ENCODE results near the gene WNT3. TPM values are rescaled to one million over a fixed set of nuclear protein-coding genes. Genes with fewer than 3 reads are reported as not detected.

WNT3 gene
- total and polyA plus RNA-seq, 2 of the 8 experiments (the other 6 are each of a cell fraction or from before 2014, with no cell fraction given) = 0.56 to 2.0 TPM

DNA sequence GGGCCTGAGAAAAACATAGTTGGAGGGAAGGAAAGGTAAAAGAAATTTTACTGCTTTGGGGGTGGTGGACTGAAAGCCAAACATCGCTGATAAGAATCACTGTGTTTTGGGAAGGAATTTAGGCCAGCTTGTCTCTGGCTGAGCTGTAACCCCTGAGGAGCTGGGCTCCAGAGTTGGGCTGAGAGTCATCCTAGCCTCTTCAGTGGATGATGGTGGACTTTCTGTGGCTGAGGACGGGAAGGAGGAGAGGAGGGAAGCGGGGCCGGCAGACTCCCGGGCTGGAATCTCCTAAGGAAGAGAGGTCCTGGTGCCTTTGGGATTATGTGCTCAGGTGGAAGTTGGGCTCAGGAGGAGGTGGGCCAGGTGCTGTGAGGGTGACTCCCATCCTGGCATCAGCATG, 41.5 kb upstream of the WNT3 start:
- no peak overlapping the region for H3K4ac ChIP-seq (replicated peaks; ENCODE audit: insufficient read length, low read depth, low read length)
- H3K14ac ChIP-seq (ENCODE audit: insufficient read length) = no peak overlapping the region
- no peak overlapping the region for H2BK20ac ChIP-seq (ENCODE audit: low read length)
- no peaks in the 10 kb centered on the region for H4K20me1 ChIP-seq (replicated peaks in 1 of 2; ENCODE audit: control insufficient read depth in 1 of 2, insufficient read depth in 2 of 2, low read length in 2 of 2)
- WGBS, 2 experiments (ENCODE audit: extremely low coverage in 1 of 2, insufficient coverage in 1 of 2, insufficient read length in 1 of 2, insufficient replicate concordance in 2 of 2, low coverage in 1 of 2, low lambda C conversion rate in 2 of 2, missing lambda C conversion rate in 1 of 2) = 91% methylated on average over 3 of the region's 5 CpGs; no CpG with 5 or more reads in 1 of the 2 experiments
- no peak overlapping the region for H4K8ac ChIP-seq (ENCODE audit: extremely low read depth, insufficient read depth, low read length)
- no peaks in the 10 kb centered on the region for H3K23me2 ChIP-seq (ENCODE audit: low read depth, low read length)
- H3K18ac ChIP-seq (ENCODE audit: extremely low read depth, low read length) = no peak overlapping the region
- H4K5ac ChIP-seq (ENCODE audit: insufficient read length, low read depth, low read length) = no peak overlapping the region
- DNase-seq (ENCODE audit: low read depth in 1 of 2, low spot score in 2 of 2) (no peak), FAIRE-seq (no peak)
- no peak overlapping the region for H2BK5ac ChIP-seq (ENCODE audit: low read depth, low read length)
- H2BK15ac ChIP-seq (ENCODE audit: low read length) = no peak overlapping the region
- H3K4me1 ChIP-seq (replicated peaks in 1 of 4; ENCODE audit: control insufficient read depth in 3 of 4, insufficient read depth in 4 of 4, low read length in 3 of 4) = peaks cover 0 to 5% (median 2%) of the 10 kb centered on the region in 4 experiments; a peak in 5 of 7 replicates
- H4K91ac ChIP-seq (replicated peaks; ENCODE audit: insufficient read length, low read length) = no peak overlapping the region
- H3K79me2 ChIP-seq (ENCODE audit: control insufficient read depth in 1 of 2, insufficient read depth in 2 of 2, low read length in 2 of 2) = no peaks in the 10 kb centered on the region
- ChIA-PET POLR2A (ENCODE audit: partially characterized antibody) (no interaction called here), CTCF (ENCODE audit: partially characterized antibody) (interaction anchor here (0.6 to 5.7 kb wide), 5 partner anchors 11 to 87 kb away, joined by 3 to 22 read pairs (median 6); no protein-coding TSS in a partner anchor)
- H3K56ac ChIP-seq (replicated peaks; ENCODE audit: insufficient read length, low read depth, low read length) = no peak overlapping the region
- H3K23ac ChIP-seq (ENCODE audit: insufficient read length) = no peak overlapping the region
- no peak overlapping the region for H2BK12ac ChIP-seq (ENCODE audit: low read depth, low read length)
- no peak overlapping the region for H2BK120ac ChIP-seq (replicated peaks; ENCODE audit: low read depth, low read length)
- H2AK5ac ChIP-seq (ENCODE audit: low read depth, low read length) = no peak overlapping the region
- no peaks in the 10 kb centered on the region for H3K9me3 ChIP-seq (ENCODE audit: insufficient read depth in 2 of 2, low read depth in 1 of 2, low read length in 1 of 2)
- no peak overlapping the region for H2AFZ ChIP-seq (ENCODE audit: low read length)
- peaks cover 0 to 5% (median 0%) of the 10 kb centered on the region in 4 experiments; a peak in 2 of 7 replicates for H3K27me3 ChIP-seq (replicated peaks in 1 of 4; ENCODE audit: control insufficient read depth in 3 of 4, extremely low read depth in 1 of 4, insufficient read depth in 3 of 4, low read length in 3 of 4)
- no peak overlapping the region for H3K4me2 ChIP-seq (ENCODE audit: insufficient read depth in 1 of 2, low read depth in 2 of 2, low read length in 2 of 2)
- H3K79me1 ChIP-seq (ENCODE audit: low read depth, low read length) = no peaks in the 10 kb centered on the region
- no peak overlapping the region for H3K27ac ChIP-seq (ENCODE audit: low read depth, low read length)
- H3K36me3 ChIP-seq (ENCODE audit: control insufficient read depth in 2 of 4, insufficient read depth in 4 of 4, low read length in 3 of 4) = no peaks in the 10 kb centered on the region
- no peak overlapping the region for H3K9ac ChIP-seq (replicated peaks in 1 of 4; ENCODE audit: extremely low read depth in 1 of 4, low read depth in 3 of 4, low read length in 3 of 4)
- no peak overlapping the region for H3K4me3 ChIP-seq (ENCODE audit: extremely low read depth in 1 of 4, insufficient read depth in 2 of 4, low read depth in 3 of 4, low read length in 4 of 4)
- TF ChIP-seq RBBP5 (IDR thresholded peaks at IDR 0.05; ENCODE audit: borderline replicate concordance, low read depth, low read length) = no peak
- TF ChIP-seq, protein P1, sequence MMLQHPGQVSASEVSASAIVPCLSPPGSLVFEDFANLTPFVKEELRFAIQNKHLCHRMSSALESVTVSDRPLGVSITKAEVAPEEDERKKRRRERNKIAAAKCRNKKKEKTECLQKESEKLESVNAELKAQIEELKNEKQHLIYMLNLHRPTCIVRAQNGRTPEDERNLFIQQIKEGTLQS (IDR thresholded peaks at IDR 0.05; ENCODE audit: insufficient read depth, low read depth, low read length) = no peak
- TF ChIP-seq SAP30 (IDR thresholded peaks at IDR 0.05; ENCODE audit: insufficient read depth, insufficient replicate concordance, low read length) = no peak
- no peak for TF ChIP-seq EGR1 (IDR thresholded peaks at IDR 0.05; ENCODE audit: borderline replicate concordance, low read depth, low read length)
- no peak for TF ChIP-seq CTBP2 (IDR thresholded peaks at IDR 0.05; ENCODE audit: borderline replicate concordance, insufficient read depth, insufficient read length, low read length)
- TF ChIP-seq KDM1A (IDR thresholded peaks at IDR 0.05; ENCODE audit: borderline replicate concordance, low read length) = no peak
- TF ChIP-seq YY1 (IDR thresholded peaks at IDR 0.05; ENCODE audit: low read depth, low read length) = no peak
- TF ChIP-seq SP2 (IDR thresholded peaks at IDR 0.05; ENCODE audit: low read length) = no peak
- TF ChIP-seq, protein P2, sequence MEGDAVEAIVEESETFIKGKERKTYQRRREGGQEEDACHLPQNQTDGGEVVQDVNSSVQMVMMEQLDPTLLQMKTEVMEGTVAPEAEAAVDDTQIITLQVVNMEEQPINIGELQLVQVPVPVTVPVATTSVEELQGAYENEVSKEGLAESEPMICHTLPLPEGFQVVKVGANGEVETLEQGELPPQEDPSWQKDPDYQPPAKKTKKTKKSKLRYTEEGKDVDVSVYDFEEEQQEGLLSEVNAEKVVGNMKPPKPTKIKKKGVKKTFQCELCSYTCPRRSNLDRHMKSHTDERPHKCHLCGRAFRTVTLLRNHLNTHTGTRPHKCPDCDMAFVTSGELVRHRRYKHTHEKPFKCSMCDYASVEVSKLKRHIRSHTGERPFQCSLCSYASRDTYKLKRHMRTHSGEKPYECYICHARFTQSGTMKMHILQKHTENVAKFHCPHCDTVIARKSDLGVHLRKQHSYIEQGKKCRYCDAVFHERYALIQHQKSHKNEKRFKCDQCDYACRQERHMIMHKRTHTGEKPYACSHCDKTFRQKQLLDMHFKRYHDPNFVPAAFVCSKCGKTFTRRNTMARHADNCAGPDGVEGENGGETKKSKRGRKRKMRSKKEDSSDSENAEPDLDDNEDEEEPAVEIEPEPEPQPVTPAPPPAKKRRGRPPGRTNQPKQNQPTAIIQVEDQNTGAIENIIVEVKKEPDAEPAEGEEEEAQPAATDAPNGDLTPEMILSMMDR (IDR thresholded peaks at IDR 0.05; ENCODE audit: control extremely low read depth in 1 of 3, insufficient read depth in 1 of 3, low read depth in 1 of 3, low read length in 3 of 3) = no peak
- TF ChIP-seq JUND (IDR thresholded peaks at IDR 0.05; ENCODE audit: low read length) = no peak
- TF ChIP-seq POU5F1 (IDR thresholded peaks at IDR 0.05; ENCODE audit: low read depth, low read length) = no peak

Measured in H1 (cell line).